Embryonic facial prominence (tissue), 1 donor: Measurements from ENCODE around the gene FBXW11.

Experiments
- DNase-seq: peaks from one replicate; pipeline ENCODE4 v3.0.0-alpha.2; 2016; ENCODE audit errors: extremely low spot score

Gene FBXW11

GRCh38 chr5:172006321-172007174, at the start of gene FBXW11:
TSS of gene FBXW11 (minus strand) at chr5:172006638. CDS start at chr5:172006502, 136 bp downstream.
- DNase-seq, result peak; percentile 91

GRCh38 chr5:172055996-172056395, 49.6 kb upstream of the FBXW11 start:
- no peak for DNase-seq

GRCh38 chr5:172055421-172055820, 49.0 kb upstream of the FBXW11 start:
- no peak for DNase-seq

GRCh38 chr5:172054611-172055153, 48.2 kb upstream of the FBXW11 start:
- no peak for DNase-seq

GRCh38 chr5:172052450-172053236, 46.2 kb upstream of the FBXW11 start:
- DNase-seq, result no peak

- no peak for DNase-seq
Measured at GRCh38 chr5:172051643-172052339, 45.4 kb upstream of the FBXW11 start.

GRCh38 chr5:172050080-172050479, 43.6 kb upstream of the FBXW11 start:
- DNase-seq, result no peak

- no peak for DNase-seq
Measured at GRCh38 chr5:172049226-172049796, 42.9 kb upstream of the FBXW11 start.

GRCh38 chr5:172048539-172049101, 42.2 kb upstream of the FBXW11 start:
- DNase-seq, result no peak

GRCh38 chr5:172048170-172048422, 41.7 kb upstream of the FBXW11 start:
- DNase-seq, result no peak

GRCh38 chr5:172046593-172046992, 40.2 kb upstream of the FBXW11 start:
- no peak for DNase-seq

GRCh38 chr5:172045315-172045632, 38.8 kb upstream of the FBXW11 start:
- no peak for DNase-seq

GRCh38 chr5:172044631-172045314, 38.3 kb upstream of the FBXW11 start:
- DNase-seq, result no peak

- no peak for DNase-seq
Measured at GRCh38 chr5:172043865-172044264, 37.4 kb upstream of the FBXW11 start.

- no peak for DNase-seq
Measured at GRCh38 chr5:172042183-172042582, 35.7 kb upstream of the FBXW11 start.

- DNase-seq, result no peak
Measured at GRCh38 chr5:172038167-172038566, 31.7 kb upstream of the FBXW11 start.

- no peak for DNase-seq
Measured at GRCh38 chr5:172035049-172035448, 28.6 kb upstream of the FBXW11 start.

- no peak for DNase-seq
Measured at GRCh38 chr5:172031894-172032461, 25.5 kb upstream of the FBXW11 start.

GRCh38 chr5:172029876-172030275, 23.4 kb upstream of the FBXW11 start:
- no peak for DNase-seq

- no peak for DNase-seq
Measured at GRCh38 chr5:172028167-172028566, 21.7 kb upstream of the FBXW11 start.
